HepG2 (cell line): ENCODE data around the gene PRKAR2A. TPM values are rescaled to one million over a fixed set of nuclear protein-coding genes. Genes with fewer than 3 reads are reported as not detected.
A peak's percentile ranks its signal among the peaks of the same experiment; 100 is the strongest.

Experiments used
- AFF4 ChIP-seq: sonication (generic); formaldehyde crosslinking; IDR thresholded peaks from 2 replicates; pipeline ENCODE4 v1.4.0; 2020; ENCODE audit warnings: missing genetic modification reagents
- KAT8 ChIP-seq: IDR thresholded peaks from 2 replicates; pipeline ENCODE4 v1.6.1; 2016; ENCODE audit warnings: missing genetic modification reagents, missing compliant biosample characterization
- MAZ ChIP-seq, 2 experiments: sonication (generic) in 1 of 2; formaldehyde crosslinking in 1 of 2; IDR thresholded peaks; 2 replicates each; pipeline versions ENCODE4 v1.5.0 to v1.6.1; 2012 to 2020; ENCODE audit warnings: low read depth in 2 of 2, mild to moderate bottlenecking in 2 of 2, borderline replicate concordance in 1 of 2, improper control_type of control experiment in 1 of 2, low read length in 1 of 2, missing genetic modification reagents in 1 of 2, moderate library complexity in 1 of 2
- MBD4 ChIP-seq: IDR thresholded peaks from 2 replicates; pipeline ENCODE4 v1.6.1; 2012; ENCODE audit warnings: low read length, inconsistent platforms, borderline replicate concordance
- RARG ChIP-seq: sonication (generic); formaldehyde crosslinking; IDR thresholded peaks from 2 replicates; pipeline ENCODE4 v1.4.0; 2020; ENCODE audit warnings: low read depth, mild to moderate bottlenecking, missing genetic modification reagents
- SRSF4 ChIP-seq: fragments of 200-400 bp; formaldehyde crosslinking; IDR thresholded peaks from one replicate; pipeline ENCODE4 v1.6.1; 2018; ENCODE audit warnings: mild to moderate bottlenecking, low read depth, low read length, moderate library complexity; ENCODE audit not compliant: poor library complexity, severe bottlenecking
- ZBED4 ChIP-seq: sonication (generic); formaldehyde crosslinking; IDR thresholded peaks from 2 replicates; pipeline ENCODE4 v1.4.0; 2020; ENCODE audit warnings: missing genetic modification reagents, borderline replicate concordance
- ZKSCAN1 ChIP-seq: fragments of 150-350 bp; IDR thresholded peaks from 2 replicates; pipeline ENCODE4 v1.6.1; 2014; ENCODE audit warnings: low read length
- polyA plus RNA-seq, 8 experiments: library from polyadenylated mRNA; depleted of rRNA in 3 of 8; stranded (reverse) in 7 of 8; unstranded in 1 of 8; fragments of >200 nt; fragmentation: Illumina TruSeq in 4 of 8; extraction: Trizol in 4 of 8; gene quantifications; 2 replicates each; pipeline versions ENCODE4 v1.2.1 to v1.2.3, GENCODE V29; 2011 to 2016; ENCODE audit warnings: low read depth in 4 of 8, missing spikeins in 1 of 8, mixed read lengths in 1 of 8; ENCODE audit not compliant: insufficient read depth in 1 of 8
- total RNA-seq, 5 experiments: library from RNA; depleted of rRNA; stranded (reverse); fragments of >200 nt; fragmentation: Illumina TruSeq; extraction: Trizol; gene quantifications; 2 replicates each; pipeline ENCODE4 v1.2.3, GENCODE V29; 2016; ENCODE audit warnings: low read depth in 1 of 5
- TF ChIP-seq, protein P1 (sequence below): IDR thresholded peaks from 2 replicates; pipeline ENCODE4 v1.6.1; 2018; ENCODE audit warnings: missing genetic modification reagents
- TF ChIP-seq, protein P2 (sequence below): sonication (generic); formaldehyde crosslinking; IDR thresholded peaks from 2 replicates; pipeline ENCODE4 v1.4.0; 2020; ENCODE audit warnings: missing genetic modification reagents

PRKAR2A gene
- total and polyA plus RNA-seq, 2 of the 13 experiments (the other 11 are each of a cell fraction or from before 2014, with no cell fraction given): 11.8 to 29.2 TPM

- TF ChIP-seq, protein P1, sequence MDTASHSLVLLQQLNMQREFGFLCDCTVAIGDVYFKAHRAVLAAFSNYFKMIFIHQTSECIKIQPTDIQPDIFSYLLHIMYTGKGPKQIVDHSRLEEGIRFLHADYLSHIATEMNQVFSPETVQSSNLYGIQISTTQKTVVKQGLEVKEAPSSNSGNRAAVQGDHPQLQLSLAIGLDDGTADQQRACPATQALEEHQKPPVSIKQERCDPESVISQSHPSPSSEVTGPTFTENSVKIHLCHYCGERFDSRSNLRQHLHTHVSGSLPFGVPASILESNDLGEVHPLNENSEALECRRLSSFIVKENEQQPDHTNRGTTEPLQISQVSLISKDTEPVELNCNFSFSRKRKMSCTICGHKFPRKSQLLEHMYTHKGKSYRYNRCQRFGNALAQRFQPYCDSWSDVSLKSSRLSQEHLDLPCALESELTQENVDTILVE (CRISPR knock-in tag): no peak
- no peak for TF ChIP-seq RARG (CRISPR knock-in tag)
- no peak for TF ChIP-seq SRSF4
- TF ChIP-seq, protein P2, sequence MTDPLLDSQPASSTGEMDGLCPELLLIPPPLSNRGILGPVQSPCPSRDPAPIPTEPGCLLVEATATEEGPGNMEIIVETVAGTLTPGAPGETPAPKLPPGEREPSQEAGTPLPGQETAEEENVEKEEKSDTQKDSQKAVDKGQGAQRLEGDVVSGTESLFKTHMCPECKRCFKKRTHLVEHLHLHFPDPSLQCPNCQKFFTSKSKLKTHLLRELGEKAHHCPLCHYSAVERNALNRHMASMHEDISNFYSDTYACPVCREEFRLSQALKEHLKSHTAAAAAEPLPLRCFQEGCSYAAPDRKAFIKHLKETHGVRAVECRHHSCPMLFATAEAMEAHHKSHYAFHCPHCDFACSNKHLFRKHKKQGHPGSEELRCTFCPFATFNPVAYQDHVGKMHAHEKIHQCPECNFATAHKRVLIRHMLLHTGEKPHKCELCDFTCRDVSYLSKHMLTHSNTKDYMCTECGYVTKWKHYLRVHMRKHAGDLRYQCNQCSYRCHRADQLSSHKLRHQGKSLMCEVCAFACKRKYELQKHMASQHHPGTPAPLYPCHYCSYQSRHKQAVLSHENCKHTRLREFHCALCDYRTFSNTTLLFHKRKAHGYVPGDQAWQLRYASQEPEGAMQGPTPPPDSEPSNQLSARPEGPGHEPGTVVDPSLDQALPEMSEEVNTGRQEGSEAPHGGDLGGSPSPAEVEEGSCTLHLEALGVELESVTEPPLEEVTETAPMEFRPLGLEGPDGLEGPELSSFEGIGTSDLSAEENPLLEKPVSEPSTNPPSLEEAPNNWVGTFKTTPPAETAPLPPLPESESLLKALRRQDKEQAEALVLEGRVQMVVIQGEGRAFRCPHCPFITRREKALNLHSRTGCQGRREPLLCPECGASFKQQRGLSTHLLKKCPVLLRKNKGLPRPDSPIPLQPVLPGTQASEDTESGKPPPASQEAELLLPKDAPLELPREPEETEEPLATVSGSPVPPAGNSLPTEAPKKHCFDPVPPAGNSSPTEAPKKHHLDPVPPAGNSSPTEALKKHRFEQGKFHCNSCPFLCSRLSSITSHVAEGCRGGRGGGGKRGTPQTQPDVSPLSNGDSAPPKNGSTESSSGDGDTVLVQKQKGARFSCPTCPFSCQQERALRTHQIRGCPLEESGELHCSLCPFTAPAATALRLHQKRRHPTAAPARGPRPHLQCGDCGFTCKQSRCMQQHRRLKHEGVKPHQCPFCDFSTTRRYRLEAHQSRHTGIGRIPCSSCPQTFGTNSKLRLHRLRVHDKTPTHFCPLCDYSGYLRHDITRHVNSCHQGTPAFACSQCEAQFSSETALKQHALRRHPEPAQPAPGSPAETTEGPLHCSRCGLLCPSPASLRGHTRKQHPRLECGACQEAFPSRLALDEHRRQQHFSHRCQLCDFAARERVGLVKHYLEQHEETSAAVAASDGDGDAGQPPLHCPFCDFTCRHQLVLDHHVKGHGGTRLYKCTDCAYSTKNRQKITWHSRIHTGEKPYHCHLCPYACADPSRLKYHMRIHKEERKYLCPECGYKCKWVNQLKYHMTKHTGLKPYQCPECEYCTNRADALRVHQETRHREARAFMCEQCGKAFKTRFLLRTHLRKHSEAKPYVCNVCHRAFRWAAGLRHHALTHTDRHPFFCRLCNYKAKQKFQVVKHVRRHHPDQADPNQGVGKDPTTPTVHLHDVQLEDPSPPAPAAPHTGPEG (CRISPR knock-in tag): no peak
- TF ChIP-seq MBD4: no peak
- TF ChIP-seq AFF4 (CRISPR knock-in tag): no peak
- TF ChIP-seq ZKSCAN1: no peak
- TF ChIP-seq KAT8: peak; percentile 88
- no peak for TF ChIP-seq ZBED4 (CRISPR knock-in tag)
- TF ChIP-seq MAZ (IDR thresholded peaks at IDR 0.05; ENCODE audit: borderline replicate concordance, low read depth, low read length): peak; percentile 50; the same call in 1 of the 2 replicates
- TF ChIP-seq MAZ (CRISPR knock-in tag; IDR thresholded peaks at IDR 0.05; ENCODE audit: low read depth): peak; percentile 24; the same call in 1 of the 2 replicates
Observed at GRCh38 chr3:48716982-48717746, 130.5 kb downstream of the PRKAR2A start, which contains the start of gene IP6K2 (continued).
